Esophagus muscularis mucosa (tissue), 4 donors: ENCODE results near the gene IGSF11. TPM values are rescaled to one million over a fixed set of nuclear protein-coding genes. Genes with fewer than 3 reads are reported as not detected.
"Not testable (repeated sequence)": the region's sequence is repeated elsewhere in the genome, so short reads cannot be mapped to it uniquely, and the experiment has no call there.

Experiments
- DNase-seq: peaks from one replicate; pipeline ENCODE4 v3.0.0-alpha.2; 2017; ENCODE audit errors: extremely low spot score
- H3K27ac ChIP-seq, 4 donors: fragments of 200-600 bp; sonication (generic); replicated peaks in 1 of 4; 1 replicate in 3 of 4; 2 replicates in 1 of 4; pipeline ENCODE4 v1.5.1; 2016 to 2019; ENCODE audit warnings: mild to moderate bottlenecking in 1 of 4
- H3K27me3 ChIP-seq, 4 donors: fragments of 200-600 bp; sonication (generic); one replicate each; pipeline versions ENCODE4 v1.5.1 to v1.6.0; 2016 to 2019
- H3K36me3 ChIP-seq, 4 donors: fragments of 200-600 bp; sonication (generic); one replicate each; pipeline ENCODE4 v1.5.1; 2016 to 2019
- H3K4me1 ChIP-seq, 4 donors: fragments of 200-600 bp; sonication (generic); one replicate each; pipeline ENCODE4 v1.5.1; 2016 to 2019
- H3K4me3 ChIP-seq, 4 donors: fragments of 200-600 bp; sonication (generic); 1 replicate in 2 of 4; 2 replicates in 2 of 4; pipeline ENCODE4 v1.5.1; 2016 to 2019; ENCODE audit warnings: mild to moderate bottlenecking in 4 of 4, moderate library complexity in 1 of 4
- H3K9me3 ChIP-seq, 4 donors: fragments of 200-600 bp; sonication (generic); 1 replicate in 3 of 4; 2 replicates in 1 of 4; pipeline ENCODE4 v1.5.1; 2016 to 2019
- CTCF ChIP-seq, 3 experiments: fragments of 200-600 bp in 2 of 3; fragments of 450-650 bp in 1 of 3; sonication (generic) in 2 of 3; IDR thresholded peaks; one replicate each; pipeline ENCODE4 v1.5.1; 2017 to 2019; ENCODE audit warnings: antibody characterized with exemption in 3 of 3, mild to moderate bottlenecking in 2 of 3, moderate library complexity in 1 of 3
- EP300 ChIP-seq: sonication (generic); formaldehyde crosslinking; IDR thresholded peaks from one replicate; pipeline ENCODE4 v1.6.1; 2017; ENCODE audit warnings: antibody characterized with exemption
- POLR2A ChIP-seq: fragments of 450-650 bp; IDR thresholded peaks from one replicate; pipeline ENCODE4 v1.6.1; 2017; ENCODE audit warnings: antibody characterized with exemption, moderate library complexity, mild to moderate bottlenecking, low read depth
- POLR2AphosphoS5 ChIP-seq, 2 donors: sonication (generic); formaldehyde crosslinking; IDR thresholded peaks; one replicate each; pipeline ENCODE4 v1.6.1; 2017; ENCODE audit warnings: antibody characterized with exemption in 2 of 2
- WGBS: methylation state at CpG from one replicate; pipeline ENCODE4 v1.1.5; 2018; 5-methylcytosine and 5-hydroxymethylcytosine counted together
- intact Hi-C: fragments of 100-400 bp; cut with DNase I; formaldehyde crosslinking; loops from one replicate; pipeline ENCODE4 v1.15.1; 2023
- total RNA-seq, 4 donors: library from RNA; depleted of rRNA; stranded (reverse); fragments of >200 nt; gene quantifications; one replicate each; pipeline versions ENCODE4 v1.1.0 to v1.2.1, GENCODE V29; 2016

Gene IGSF11
- 10 to 100 TPM in 1 of 4 donors, 1 to 10 TPM in 3; 7.0 to 13.7 (median 8.2) TPM for total RNA-seq

GRCh38 chr3:119034256-119035013 lies at the start of gene IGSF11:
Gene IGSF11, minus strand, starts transcription at chr3:119034846. Its CDS starts 264 bp downstream, at chr3:119034582.
- Histone ChIP-seq H3K27me3 (peaks cover 0 to 26% (median 0%) of the 10 kb centered on the region in 4 donors), H3K9me3 (no peaks in the 10 kb centered on the region), H3K36me3 (no peaks in the 10 kb centered on the region), H3K4me3 (peak within 1 kb of the TSS; percentile 65 to 86 (median 68)), H3K4me1 (peaks cover 7 to 14% (median 12%) of the 10 kb centered on the region in 4 donors), H3K27ac (peak within 1 kb of the TSS; percentile 68 to 78 (median 72))
- WGBS = under 1% methylated on average over 44 of the region's 80 CpGs
- intact Hi-C loops = loop anchor here (1.0 to 10.0 kb wide), 3 partner anchors 63 to 150 kb away; no protein-coding TSS in a partner anchor
- no peak for DNase-seq
- TF ChIP-seq CTCF (IDR thresholded peaks at IDR 0.05) (peak; percentile 76 to 83 (median 79)), POLR2AphosphoS5 (IDR thresholded peaks at IDR 0.05) (peak in 1 of 2 donors; percentile 53), EP300 (no peak)

GRCh38 chr3:119080364-119080763 lies 45.7 kb upstream of the IGSF11 start:
- Histone ChIP-seq H3K4me1 (no peaks in the 10 kb centered on the region), H3K27ac (no peak overlapping the region), H3K27me3 (no peaks in the 10 kb centered on the region), H3K4me3 (no peak overlapping the region), H3K9me3 (peaks cover 0 to 4% (median 0%) of the 10 kb centered on the region in 4 donors), H3K36me3 (no peaks in the 10 kb centered on the region)
- DNase-seq = no peak
- intact Hi-C loops = no loop called here
- TF ChIP-seq EP300 (no peak), POLR2A (no peak), CTCF (IDR thresholded peaks at IDR 0.05) (no peak), POLR2AphosphoS5 (IDR thresholded peaks at IDR 0.05) (no peak)
- WGBS = 80% methylated on average over 1 of the region's 1 CpG

- Histone ChIP-seq H3K4me1 (no peaks in the 10 kb centered on the region), H3K27ac (no peak overlapping the region), H3K4me3 (no peak overlapping the region), H3K36me3 (no peaks in the 10 kb centered on the region), H3K9me3 (no peaks in the 10 kb centered on the region), H3K27me3 (no peaks in the 10 kb centered on the region)
- no peak for DNase-seq
- intact Hi-C loops = no loop called here
- TF ChIP-seq POLR2AphosphoS5 (IDR thresholded peaks at IDR 0.05) (no peak), CTCF (IDR thresholded peaks at IDR 0.05) (no peak), POLR2A (no peak), EP300 (no peak)
- WGBS = 94% methylated on average over 24 of the region's 36 CpGs
Measured at GRCh38 chr3:119073258-119074001, 38.8 kb upstream of the IGSF11 start.

- H3K27ac ChIP-seq, H3K4me1 ChIP-seq, H3K36me3 ChIP-seq, H3K27me3 ChIP-seq, H3K9me3 ChIP-seq, intact Hi-C loops, H3K4me3 ChIP-seq, DNase-seq: not testable (repeated sequence)
- 96% methylated on average over 15 of the region's 15 CpGs for WGBS
Measured at GRCh38 chr3:119072451-119072850, 37.8 kb upstream of the IGSF11 start.

GRCh38 chr3:119069725-119070124 lies 35.1 kb upstream of the IGSF11 start:
- DNase-seq = no peak
- intact Hi-C loops = no loop called here
- Histone ChIP-seq H3K9me3 (no peaks in the 10 kb centered on the region), H3K36me3 (no peaks in the 10 kb centered on the region), H3K27me3 (no peaks in the 10 kb centered on the region), H3K4me1 (no peaks in the 10 kb centered on the region), H3K27ac (no peak overlapping the region), H3K4me3 (no peak overlapping the region)
- WGBS = 66% methylated on average over 3 of the region's 3 CpGs
- no peak for TF ChIP-seq CTCF (IDR thresholded peaks at IDR 0.05)
- no peak for TF ChIP-seq EP300
- no peak for TF ChIP-seq POLR2AphosphoS5 (IDR thresholded peaks at IDR 0.05)
- no peak for TF ChIP-seq POLR2A
